Astrocyte (in vitro differentiated cells and primary cell): ENCODE results near the gene SPAG9. TPM values are rescaled to one million over a fixed set of nuclear protein-coding genes. Genes with fewer than 3 reads are reported as not detected.

Experiments
- DNase-seq: peaks from one replicate; pipeline ENCODE4 v3.0.0-alpha.2; 2010; ENCODE audit warnings: low read depth
- FAIRE-seq: peaks from 2 replicates; lab custom pipeline; 2011; peaks lifted over from hg19 to GRCh38; lab: Jason Lieb, UNC
- H2AFZ ChIP-seq: 2 replicates; pipeline ENCODE4 v1.6.0; 2012; ENCODE audit warnings: low read depth, low read length, inconsistent platforms
- H3K27ac ChIP-seq: 2 replicates; pipeline ENCODE4 v1.5.1; 2011; ENCODE audit warnings: low read depth, low read length, inconsistent platforms
- H3K27me3 ChIP-seq: 2 replicates; pipeline ENCODE4 v1.6.0; 2011; ENCODE audit warnings: low read length, inconsistent platforms; ENCODE audit not compliant: insufficient read depth
- H3K36me3 ChIP-seq: 2 replicates; pipeline ENCODE4 v1.5.1; 2011; ENCODE audit warnings: low read length, inconsistent platforms; ENCODE audit not compliant: insufficient read depth
- H3K4me1 ChIP-seq: 2 replicates; pipeline ENCODE4 v1.5.1; 2011; ENCODE audit warnings: low read length, inconsistent platforms; ENCODE audit not compliant: insufficient read depth
- H3K4me2 ChIP-seq: 2 replicates; pipeline ENCODE4 v1.6.0; 2012; ENCODE audit warnings: low read length, inconsistent platforms
- H3K4me3 ChIP-seq: 2 replicates; pipeline ENCODE4 v1.5.1; 2011; ENCODE audit warnings: low read depth, mild to moderate bottlenecking, low read length, inconsistent platforms; ENCODE audit not compliant: insufficient read depth
- H3K79me2 ChIP-seq: 2 replicates; pipeline ENCODE4 v1.6.0; 2012; ENCODE audit warnings: mild to moderate bottlenecking, low read length, inconsistent platforms; ENCODE audit not compliant: insufficient read depth
- H3K9ac ChIP-seq: 2 replicates; pipeline ENCODE4 v1.6.0; 2012; ENCODE audit warnings: mild to moderate bottlenecking, low read length, inconsistent platforms
- H3K9me3 ChIP-seq: 2 replicates; pipeline ENCODE4 v1.5.1; 2012; ENCODE audit warnings: low read depth, mild to moderate bottlenecking, low read length, inconsistent platforms; ENCODE audit not compliant: insufficient read depth
- H4K20me1 ChIP-seq: 2 replicates; pipeline ENCODE4 v1.6.0; 2012; ENCODE audit warnings: low read length, inconsistent platforms; ENCODE audit not compliant: insufficient read depth
- H3K27ac Mint-ChIP-seq: one replicate; pipeline ENCODE4 v1.8.0; 2021; ENCODE audit warnings: mild to moderate bottlenecking, mixed read lengths; ENCODE audit not compliant: unreplicated experiment
- H3K27me3 Mint-ChIP-seq: one replicate; pipeline ENCODE4 v1.8.0; 2021; ENCODE audit warnings: low read depth, mixed read lengths; ENCODE audit not compliant: unreplicated experiment
- H3K36me3 Mint-ChIP-seq: one replicate; pipeline ENCODE4 v1.8.0; 2021; ENCODE audit warnings: low read depth, mixed read lengths; ENCODE audit not compliant: unreplicated experiment
- H3K4me1 Mint-ChIP-seq: one replicate; pipeline ENCODE4 v1.8.0; 2021; ENCODE audit warnings: low read depth, mixed read lengths; ENCODE audit not compliant: unreplicated experiment
- H3K4me3 Mint-ChIP-seq: one replicate; pipeline ENCODE4 v1.8.0; 2021; ENCODE audit warnings: mild to moderate bottlenecking, moderate library complexity, mixed read lengths; ENCODE audit not compliant: unreplicated experiment
- H3K9me3 Mint-ChIP-seq: one replicate; pipeline ENCODE4 v1.8.0; 2021; ENCODE audit warnings: mild to moderate bottlenecking, mixed read lengths; ENCODE audit not compliant: unreplicated experiment
- CTCF ChIP-seq: IDR thresholded peaks from 2 replicates; pipeline ENCODE4 v1.5.1; 2011; ENCODE audit warnings: low read depth, mild to moderate bottlenecking, inconsistent platforms, low read length, moderate library complexity; ENCODE audit not compliant: insufficient read depth
- EZH2 ChIP-seq: IDR thresholded peaks from 2 replicates; pipeline ENCODE4 v1.6.1; 2012; ENCODE audit warnings: mild to moderate bottlenecking, low read length, inconsistent platforms; ENCODE audit not compliant: insufficient read depth
- total RNA-seq: library from RNA; stranded (reverse); gene quantifications from 2 replicates; pipeline ENCODE4 v1.2.1, GENCODE V29; 2021

SPAG9 gene
- total RNA-seq, 1 donor from 2014 or later, result 102 TPM

GRCh38 chr17:51054748-51055147 is 65.9 kb downstream of the SPAG9 start:
- FAIRE-seq, result no peak
- no peak overlapping the region for H3K27ac Mint-ChIP-seq
- H3K9ac ChIP-seq, result no peak overlapping the region
- no peaks in the 10 kb centered on the region for H3K27me3 Mint-ChIP-seq
- no peaks in the 10 kb centered on the region for H3K36me3 ChIP-seq
- no peak overlapping the region for H3K27ac ChIP-seq
- H3K9me3 Mint-ChIP-seq, result no peaks in the 10 kb centered on the region
- no peaks in the 10 kb centered on the region for H3K27me3 ChIP-seq
- no peaks in the 10 kb centered on the region for H3K9me3 ChIP-seq
- TF ChIP-seq EZH2, result no peak
- peaks cover 26% of the 10 kb centered on the region for H3K4me1 ChIP-seq
- H3K79me2 ChIP-seq, result peaks cover 28% of the 10 kb centered on the region
- H3K4me2 ChIP-seq, result no peak overlapping the region
- H2AFZ ChIP-seq, result no peak overlapping the region
- no peak for DNase-seq
- H3K4me3 ChIP-seq, result no peak overlapping the region
- H3K36me3 Mint-ChIP-seq, result no peaks in the 10 kb centered on the region
- peaks cover 24% of the 10 kb centered on the region for H3K4me1 Mint-ChIP-seq
- no peak overlapping the region for H3K4me3 Mint-ChIP-seq
- peaks cover 9% of the 10 kb centered on the region for H4K20me1 ChIP-seq

GRCh38 chr17:51052235-51052634 is 68.4 kb downstream of the SPAG9 start:
- Mint-ChIP-seq H3K27ac (no peak overlapping the region), H3K27me3 (no peaks in the 10 kb centered on the region), H3K36me3 (no peaks in the 10 kb centered on the region), H3K4me3 (no peak overlapping the region), H3K9me3 (no peaks in the 10 kb centered on the region), H3K4me1 (peaks cover 14% of the 10 kb centered on the region)
- Histone ChIP-seq H3K9me3 (no peaks in the 10 kb centered on the region), H3K4me3 (no peak overlapping the region), H3K4me2 (no peak overlapping the region), H3K27ac (no peak overlapping the region), H2AFZ (no peak overlapping the region), H4K20me1 (peaks cover 5% of the 10 kb centered on the region), H3K36me3 (no peaks in the 10 kb centered on the region), H3K9ac (no peak overlapping the region), H3K79me2 (peaks cover 18% of the 10 kb centered on the region), H3K4me1 (peaks cover 10% of the 10 kb centered on the region), H3K27me3 (no peaks in the 10 kb centered on the region)
- no peak for FAIRE-seq
- TF ChIP-seq CTCF (no peak), EZH2 (no peak)
- DNase-seq, result no peak

- H3K27me3 ChIP-seq, result no peaks in the 10 kb centered on the region
- no peak overlapping the region for H3K9ac ChIP-seq
- DNase-seq (no peak), FAIRE-seq (no peak)
- Mint-ChIP-seq H3K27ac (peak overlapping the region; percentile 80), H3K36me3 (no peaks in the 10 kb centered on the region), H3K4me1 (peaks cover 6% of the 10 kb centered on the region), H3K4me3 (no peak overlapping the region), H3K27me3 (no peaks in the 10 kb centered on the region), H3K9me3 (no peaks in the 10 kb centered on the region)
- no peak overlapping the region for H2AFZ ChIP-seq
- H3K36me3 ChIP-seq, result no peaks in the 10 kb centered on the region
- TF ChIP-seq EZH2 (no peak), CTCF (no peak)
- H3K4me3 ChIP-seq, result no peak overlapping the region
- no peak overlapping the region for H3K27ac ChIP-seq
- H3K9me3 ChIP-seq, result no peaks in the 10 kb centered on the region
- H3K4me1 ChIP-seq, result peaks cover 11% of the 10 kb centered on the region
- no peaks in the 10 kb centered on the region for H4K20me1 ChIP-seq
- peaks cover 13% of the 10 kb centered on the region for H3K79me2 ChIP-seq
- H3K4me2 ChIP-seq, result no peak overlapping the region
These were observed 70.2 kb downstream of the SPAG9 start for GRCh38 chr17:51050291-51051033.
